A673 (cell line): ENCODE results near the gene PRND.

ENCODE experiments used
- EZH2 ChIP-seq: fragments of 200-600 bp; sonication (generic); IDR thresholded peaks from 2 replicates; pipeline ENCODE4 v1.6.1; 2017; ENCODE audit warnings: borderline replicate concordance, low read depth, mild to moderate bottlenecking, mixed read lengths, antibody characterized with exemption, low read length; ENCODE audit not compliant: poor library complexity, severe bottlenecking
- TF ChIP-seq, protein P1 (sequence below): fragments of 300-800, 200-600 bp; sonication (generic); conservative IDR thresholded peaks from 2 replicates; pipeline ENCODE4 v1.5.1; 2017; ENCODE audit warnings: low read depth, mild to moderate bottlenecking, antibody characterized with exemption, low read length, moderate library complexity, mixed read lengths

DNA sequence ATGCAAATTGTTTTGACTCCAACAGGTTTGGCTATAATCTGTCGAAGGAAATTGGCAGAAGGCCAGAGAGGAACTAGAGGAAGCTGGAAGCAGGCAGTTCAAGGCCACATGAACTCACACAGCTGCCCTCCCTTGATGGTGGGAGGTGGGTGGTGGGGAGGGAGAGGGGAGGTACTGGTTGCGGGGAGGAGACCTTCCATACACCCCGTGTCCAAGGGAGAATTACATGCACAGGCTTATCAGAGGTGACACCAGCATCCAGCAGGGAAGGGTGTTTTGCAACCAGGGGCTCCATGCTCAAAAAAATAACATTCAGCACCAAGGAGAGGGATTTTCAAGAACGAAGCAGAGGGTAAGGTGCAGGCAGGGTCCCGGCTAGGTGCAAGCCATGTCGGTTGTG, 9.1 kb downstream of the PRND start:
- TF ChIP-seq, protein P1, sequence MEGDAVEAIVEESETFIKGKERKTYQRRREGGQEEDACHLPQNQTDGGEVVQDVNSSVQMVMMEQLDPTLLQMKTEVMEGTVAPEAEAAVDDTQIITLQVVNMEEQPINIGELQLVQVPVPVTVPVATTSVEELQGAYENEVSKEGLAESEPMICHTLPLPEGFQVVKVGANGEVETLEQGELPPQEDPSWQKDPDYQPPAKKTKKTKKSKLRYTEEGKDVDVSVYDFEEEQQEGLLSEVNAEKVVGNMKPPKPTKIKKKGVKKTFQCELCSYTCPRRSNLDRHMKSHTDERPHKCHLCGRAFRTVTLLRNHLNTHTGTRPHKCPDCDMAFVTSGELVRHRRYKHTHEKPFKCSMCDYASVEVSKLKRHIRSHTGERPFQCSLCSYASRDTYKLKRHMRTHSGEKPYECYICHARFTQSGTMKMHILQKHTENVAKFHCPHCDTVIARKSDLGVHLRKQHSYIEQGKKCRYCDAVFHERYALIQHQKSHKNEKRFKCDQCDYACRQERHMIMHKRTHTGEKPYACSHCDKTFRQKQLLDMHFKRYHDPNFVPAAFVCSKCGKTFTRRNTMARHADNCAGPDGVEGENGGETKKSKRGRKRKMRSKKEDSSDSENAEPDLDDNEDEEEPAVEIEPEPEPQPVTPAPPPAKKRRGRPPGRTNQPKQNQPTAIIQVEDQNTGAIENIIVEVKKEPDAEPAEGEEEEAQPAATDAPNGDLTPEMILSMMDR = no peak
- TF ChIP-seq EZH2 = no peak
